Activated CD8-positive, alpha-beta T cell treated with anti-CD3 and anti-CD28 coated beads for 36 hours (primary cell): Measurements from ENCODE around the gene SIGMAR1. TPM values are rescaled to one million over a fixed set of nuclear protein-coding genes. Genes with fewer than 3 reads are reported as not detected.

Source experiments
- ATAC-seq: fragments of 200-7000 bp; cut with Tn5 transposase; one replicate; pipeline ENCODE4 v1.10.0; 2021; ENCODE audit warnings: mild to moderate bottlenecking, moderate library complexity
- CTCF ChIA-PET: fragments of 350-600 bp; sonication (Branson Sonifier 250); formaldehyde crosslinking; loops from one replicate; lab custom pipeline; 2021; ENCODE audit warnings: antibody characterized with exemption; lab: Charles Lee
- POLR2A ChIA-PET: fragments of 350-600 bp; sonication (Branson Sonifier 250); formaldehyde crosslinking; loops from one replicate; lab custom pipeline; 2021; ENCODE audit warnings: antibody characterized with exemption; lab: Charles Lee
- DNase-seq: peaks from one replicate; pipeline ENCODE4 v3.0.0-alpha.2; 2020
- H3K27ac Mint-ChIP-seq: one replicate; pipeline ENCODE4 v1.8.0; 2021; ENCODE audit warnings: mild to moderate bottlenecking, mixed read lengths
- H3K27me3 Mint-ChIP-seq: one replicate; pipeline ENCODE4 v1.8.0; 2021; ENCODE audit warnings: mixed read lengths
- H3K36me3 Mint-ChIP-seq: one replicate; pipeline ENCODE4 v1.8.0; 2021; ENCODE audit warnings: low read depth, mixed read lengths
- H3K4me1 Mint-ChIP-seq: one replicate; pipeline ENCODE4 v1.8.0; 2021; ENCODE audit warnings: low read depth, mixed read lengths
- H3K4me3 Mint-ChIP-seq: one replicate; pipeline ENCODE4 v1.8.0; 2021; ENCODE audit warnings: mild to moderate bottlenecking, moderate library complexity, mixed read lengths
- H3K9me3 Mint-ChIP-seq: one replicate; pipeline ENCODE4 v1.8.0; 2021; ENCODE audit warnings: mixed read lengths
- CTCF ChIP-seq: fragments of 200-600 bp; IDR thresholded peaks from one replicate; pipeline ENCODE4 v1.8.0; 2022; ENCODE audit warnings: antibody characterized with exemption, mild to moderate bottlenecking
- intact Hi-C: fragments of 100-400 bp; cut with micrococcal nuclease; formaldehyde crosslinking; loops from one replicate; pipeline ENCODE4 v1.10.0; 2022
- total RNA-seq, 2 experiments: library from RNA; stranded (reverse); gene quantifications; one replicate each; pipeline ENCODE4 v1.2.3, GENCODE V29; 2021

Gene SIGMAR1
- total RNA-seq, 2 experiments from 2014 or later: 80.7 to 81.2 TPM

GRCh38 chr9:34684145-34684544 lies 46.6 kb upstream of the SIGMAR1 start:
- no peak overlapping the region for H3K4me3 Mint-ChIP-seq
- peaks cover 6% of the 10 kb centered on the region for H3K4me1 Mint-ChIP-seq
- no peaks in the 10 kb centered on the region for H3K9me3 Mint-ChIP-seq
- no peak overlapping the region for H3K27ac Mint-ChIP-seq
- peak; percentile 27 for TF ChIP-seq CTCF
- H3K27me3 Mint-ChIP-seq: no peaks in the 10 kb centered on the region
- H3K36me3 Mint-ChIP-seq: no peaks in the 10 kb centered on the region
- ATAC-seq: peak; percentile 94
- CTCF ChIA-PET: interaction anchor here (0.7 kb wide), 1 partner anchor 18 kb away, joined by 3 read pairs; no protein-coding TSS in a partner anchor
- intact Hi-C loops: no loop called here
- POLR2A ChIA-PET: interaction anchor here (0.5 kb wide), 1 partner anchor 808 kb away, joined by 3 read pairs; no protein-coding TSS in a partner anchor
- peak; percentile 50 for DNase-seq

- ChIA-PET POLR2A (interaction anchor here (1.4 kb wide), 1 partner anchor 11 kb away, joined by 3 read pairs; no protein-coding TSS in a partner anchor), CTCF (interaction anchor here (0.9 to 3.9 kb wide), 4 partner anchors 10 to 52 kb away, joined by 3 to 56 read pairs (median 4); a partner anchor contains a TSS)
- DNase-seq (no peak), ATAC-seq (no peak)
- TF ChIP-seq CTCF: no peak
- H3K4me1 Mint-ChIP-seq: no peaks in the 10 kb centered on the region
- no peak overlapping the region for H3K27ac Mint-ChIP-seq
- intact Hi-C loops: no loop called here
- no peak overlapping the region for H3K4me3 Mint-ChIP-seq
- no peaks in the 10 kb centered on the region for H3K36me3 Mint-ChIP-seq
- no peaks in the 10 kb centered on the region for H3K9me3 Mint-ChIP-seq
- no peaks in the 10 kb centered on the region for H3K27me3 Mint-ChIP-seq
Observed at GRCh38 chr9:34675869-34676268, 38.3 kb upstream of the SIGMAR1 start.

GRCh38 chr9:34675048-34675714 lies 37.6 kb upstream of the SIGMAR1 start:
- Mint-ChIP-seq H3K27ac (no peak overlapping the region), H3K27me3 (no peaks in the 10 kb centered on the region), H3K36me3 (no peaks in the 10 kb centered on the region), H3K4me1 (no peaks in the 10 kb centered on the region), H3K9me3 (peaks cover 3% of the 10 kb centered on the region), H3K4me3 (no peak overlapping the region)
- POLR2A ChIA-PET: interaction anchor here (1.4 kb wide), 1 partner anchor 12 kb away, joined by 3 read pairs; no protein-coding TSS in a partner anchor
- ATAC-seq (peak; percentile 89), DNase-seq (peak; percentile 83)
- intact Hi-C loops: no loop called here
- CTCF ChIA-PET: interaction anchor here (0.9 to 3.9 kb wide), 4 partner anchors 9 to 52 kb away, joined by 3 to 56 read pairs (median 4); a partner anchor contains a TSS
- peak; percentile 74 for TF ChIP-seq CTCF

GRCh38 chr9:34674440-34674839 lies 36.9 kb upstream of the SIGMAR1 start:
- POLR2A ChIA-PET: no interaction called here
- no peaks in the 10 kb centered on the region for H3K27me3 Mint-ChIP-seq
- no peak for TF ChIP-seq CTCF

GRCh38 chr9:34671307-34671706 lies 33.7 kb upstream of the SIGMAR1 start:
- intact Hi-C loops: no loop called here
- H3K36me3 Mint-ChIP-seq: peaks cover 4% of the 10 kb centered on the region
- ATAC-seq (no peak), DNase-seq (no peak)
- peaks cover 9% of the 10 kb centered on the region for H3K9me3 Mint-ChIP-seq
- no peak overlapping the region for H3K27ac Mint-ChIP-seq
- no peak overlapping the region for H3K4me3 Mint-ChIP-seq
- no peaks in the 10 kb centered on the region for H3K4me1 Mint-ChIP-seq
- no peaks in the 10 kb centered on the region for H3K27me3 Mint-ChIP-seq
- POLR2A ChIA-PET: no interaction called here
- CTCF ChIA-PET: interaction anchor here (3.8 kb wide), 1 partner anchor 31 kb away, joined by 18 read pairs; no protein-coding TSS in a partner anchor
- TF ChIP-seq CTCF: no peak

More at GRCh38 chr9:34674440-34674839, 36.9 kb upstream of the SIGMAR1 start:
- Mint-ChIP-seq H3K36me3 (no peaks in the 10 kb centered on the region), H3K4me1 (no peaks in the 10 kb centered on the region), H3K4me3 (no peak overlapping the region), H3K9me3 (peaks cover 3% of the 10 kb centered on the region), H3K27ac (no peak overlapping the region)
- intact Hi-C loops: no loop called here
- CTCF ChIA-PET: interaction anchor here (3.9 kb wide), 1 partner anchor 27 kb away, joined by 56 read pairs; no protein-coding TSS in a partner anchor
- ATAC-seq (no peak), DNase-seq (no peak)
